K562 (cell line): ENCODE results near the gene DDX5. TPM values are rescaled to one million over a fixed set of nuclear protein-coding genes. Genes with fewer than 3 reads are reported as not detected.
A peak's percentile ranks its signal among the peaks of the same experiment; 100 is the strongest.
"Not testable (repeated sequence)": the region's sequence is repeated elsewhere in the genome, so short reads cannot be mapped to it uniquely, and the experiment has no call there.

Source experiments
- ATAC-seq: fragments of 200-7000 bp; cut with Tn5 transposase; 3 replicates; pipeline ENCODE4 v1.9.1; 2020; ENCODE audit warnings: moderate library complexity
- BruUV-seq: library from RNA; stranded (reverse); fragments of 400-500 nt; replicated peaks from 2 replicates; lab custom pipeline; 2021; lab: Mats Ljungman, UMichigan
- CTCF ChIA-PET: fragments of 300-600 bp; formaldehyde crosslinking; extraction: SDS; loops from one replicate; lab custom pipeline; 2021; ENCODE audit warnings: low intra/inter-chr PET ratio; lab: Yijun Ruan, JAX
- POLR2A ChIA-PET: fragments of 300-600, 350-650 bp; sonication (Branson Sonifier 250); formaldehyde crosslinking; extraction: SDS; loops from one replicate; lab custom pipeline; 2021; ENCODE audit warnings: antibody characterized with exemption, inconsistent platforms; lab: Yijun Ruan, JAX
- DNase-seq, 4 experiments: peaks; one replicate each; pipeline versions ENCODE4 v3.0.0 to v3.0.0-alpha.2; 2011 to 2018; ENCODE audit warnings: low spot score in 3 of 4, mixed read lengths in 3 of 4; ENCODE audit errors: extremely low read depth in 1 of 4
- FAIRE-seq: peaks from 2 replicates; lab custom pipeline; 2011; peaks lifted over from hg19 to GRCh38; lab: Jason Lieb, UNC
- H2AFZ ChIP-seq: 2 replicates; pipeline ENCODE4 v1.6.0; 2011; ENCODE audit warnings: low read depth, low read length, control low read depth, inconsistent platforms
- H3K27ac ChIP-seq: fragments of 200-600 bp; 3 replicates; pipeline ENCODE4 v1.8.0; 2011; ENCODE audit warnings: low read depth, mild to moderate bottlenecking, control low read depth, inconsistent platforms, low read length, moderate library complexity, mixed read lengths; ENCODE audit errors: extremely low read depth
- H3K27me3 ChIP-seq, 2 experiments: fragments of 300-600 bp in 1 of 2; 2 replicates in 1 of 2; 3 replicates in 1 of 2; pipeline versions ENCODE4 v1.6.0 to v1.8.0; 2011; ENCODE audit warnings: inconsistent platforms in 2 of 2, low read length in 2 of 2, mild to moderate bottlenecking in 1 of 2, mixed read lengths in 1 of 2, moderate library complexity in 1 of 2; ENCODE audit not compliant: control insufficient read depth in 2 of 2, insufficient read depth in 2 of 2
- H3K36me3 ChIP-seq: fragments of 300-600 bp; 3 replicates; pipeline ENCODE4 v1.8.0; 2011; ENCODE audit warnings: mild to moderate bottlenecking, low read length, inconsistent platforms; ENCODE audit not compliant: control insufficient read depth, insufficient read depth
- H3K4me1 ChIP-seq, 2 experiments: fragments of 200-600 bp in 1 of 2; replicated peaks in 1 of 2; 2 replicates in 1 of 2; 3 replicates in 1 of 2; pipeline versions ENCODE4 v1.5.1 to v1.8.0; 2011; ENCODE audit warnings: inconsistent platforms in 2 of 2, low read length in 2 of 2, mild to moderate bottlenecking in 1 of 2, mixed read lengths in 1 of 2, moderate library complexity in 1 of 2; ENCODE audit not compliant: control insufficient read depth in 2 of 2, insufficient read depth in 2 of 2
- H3K4me2 ChIP-seq: 2 replicates; pipeline ENCODE4 v1.6.1; 2011; ENCODE audit warnings: low read length, control low read depth, inconsistent platforms, mixed read lengths; ENCODE audit not compliant: insufficient read depth
- H3K4me3 ChIP-seq: fragments of 200-600 bp; sonication (generic), shearing (Covaris generic); 2 replicates; pipeline ENCODE4 v1.5.1; 2016; ENCODE audit warnings: control low read depth, inconsistent platforms
- H3K79me2 ChIP-seq: fragments of 200-600 bp; 3 replicates; pipeline ENCODE4 v1.8.0; 2011; ENCODE audit warnings: low read length, inconsistent platforms; ENCODE audit not compliant: control insufficient read depth, insufficient read depth
- H3K9ac ChIP-seq, 2 experiments: 2 replicates each; pipeline versions ENCODE4 v1.6.0 to v1.6.1; 2011; ENCODE audit warnings: low read depth in 2 of 2, low read length in 2 of 2, control low read depth in 1 of 2, inconsistent platforms in 1 of 2, mild to moderate bottlenecking in 1 of 2, mixed read lengths in 1 of 2; ENCODE audit not compliant: insufficient read depth in 1 of 2
- H3K9me1 ChIP-seq: one replicate; pipeline ENCODE4 v1.6.0; 2011; ENCODE audit warnings: inconsistent platforms, mild to moderate bottlenecking, low read length, moderate library complexity; ENCODE audit not compliant: control insufficient read depth, insufficient read depth
- H3K9me3 ChIP-seq: replicated peaks from 2 replicates; pipeline ENCODE4 v1.5.1; 2011; ENCODE audit warnings: low read depth, low read length, inconsistent platforms; ENCODE audit not compliant: control insufficient read depth, insufficient read depth
- H4K20me1 ChIP-seq: replicated peaks from 2 replicates; pipeline ENCODE4 v1.6.1; 2011; ENCODE audit warnings: low read length, inconsistent platforms, mixed read lengths; ENCODE audit not compliant: control insufficient read depth, insufficient read depth
- BCOR ChIP-seq: fragments of 450-650 bp; IDR thresholded peaks from 2 replicates; pipeline ENCODE4 v1.6.1; 2016
- ESRRA ChIP-seq: fragments of 450-650 bp; IDR thresholded peaks from 2 replicates; pipeline ENCODE4 v1.6.1; 2014; ENCODE audit warnings: low read depth, mild to moderate bottlenecking, moderate library complexity, borderline replicate concordance
- RBM25 ChIP-seq: fragments of 200-400 bp; formaldehyde crosslinking; IDR thresholded peaks from 2 replicates; pipeline ENCODE4 v1.6.1; 2018; ENCODE audit warnings: low read length, low read depth, moderate library complexity; ENCODE audit not compliant: severe bottlenecking
- ZC3H8 ChIP-seq: fragments of 450-650 bp; IDR thresholded peaks from 2 replicates; pipeline ENCODE4 v1.6.1; 2017
- WGBS: fragments of 100-300 bp; shearing (Covaris generic); methylation state at CpG from one replicate; pipeline ENCODE4 v1.1.6; 2016; ENCODE audit warnings: low coverage, mixed read lengths; ENCODE audit not compliant: insufficient coverage; ENCODE audit errors: missing lambda C conversion rate; 5-methylcytosine and 5-hydroxymethylcytosine counted together
- in situ Hi-C: fragments of 300-500 bp; cut with MboI; formaldehyde crosslinking; loops from 4 replicates; pipeline ENCODE4 v1.15.0; 2018; ENCODE audit warnings: inconsistent platforms, mixed read lengths
- intact Hi-C: fragments of 100-400 bp; cut with micrococcal nuclease; formaldehyde crosslinking; loops from 2 replicates; pipeline ENCODE4 v1.14.2; 2022
- polyA plus RNA-seq, 8 experiments: library from polyadenylated mRNA; depleted of rRNA in 4 of 8; stranded (reverse) in 5 of 8; unstranded in 3 of 8; fragments of >200 nt; fragmentation: Nextera tagmentation in 2 of 8; fragmentation: Illumina TruSeq in 1 of 8; extraction: Ambion mirVana in 2 of 8; extraction: Trizol in 1 of 8; gene quantifications; 2 replicates each; pipeline versions ENCODE4 v1.2.1 to v1.2.3, GENCODE V29; 2011 to 2014; ENCODE audit warnings: inconsistent platforms in 1 of 8, missing spikeins in 1 of 8
- total RNA-seq, 7 experiments: library from RNA; depleted of rRNA in 6 of 7; stranded (reverse); fragments of >200 nt in 6 of 7; fragmentation: Illumina TruSeq in 2 of 7; extraction: Trizol in 2 of 7; gene quantifications; 2 replicates each; pipeline versions ENCODE4 v1.2.1 to v1.2.3, GENCODE V29; 2011 to 2021; ENCODE audit warnings: low replicate concordance in 1 of 7

Gene DDX5
- total and polyA plus RNA-seq, 9 of the 15 experiments (the other 6 are each of a cell fraction or from before 2014, with no cell fraction given) = 306 to 1,639 (median 604) TPM

GRCh38 chr17:64459818-64460217 is 46.3 kb downstream of the DDX5 start:
- ATAC-seq, H3K4me1 ChIP-seq, H3K27me3 ChIP-seq, H3K9me3 ChIP-seq, H4K20me1 ChIP-seq, FAIRE-seq, CTCF ChIA-PET, in situ Hi-C loops, intact Hi-C loops, H3K36me3 ChIP-seq, H3K4me3 ChIP-seq, H3K27ac ChIP-seq, H3K9me1 ChIP-seq, H3K9ac ChIP-seq, BruUV-seq, DNase-seq, H3K4me2 ChIP-seq, H3K79me2 ChIP-seq, H2AFZ ChIP-seq: not testable (repeated sequence)
- POLR2A ChIA-PET = interaction anchor here (0.6 to 3.4 kb wide), 4 partner anchors 10 to 64 kb away, joined by 4 to 11 read pairs (median 6); partner anchors contain the start of genes DDX5 and MILR1
- 89% methylated on average over 7 of the region's 7 CpGs for WGBS

- Histone ChIP-seq H3K4me1 (no peaks in the 10 kb centered on the region), H3K79me2 (no peaks in the 10 kb centered on the region), H3K27me3 (no peaks in the 10 kb centered on the region), H2AFZ (no peak overlapping the region), H3K4me2 (no peak overlapping the region), H3K9me3 (no peaks in the 10 kb centered on the region), H3K4me3 (no peak overlapping the region), H3K9ac (no peak overlapping the region), H3K9me1 (no peaks in the 10 kb centered on the region), H4K20me1 (no peaks in the 10 kb centered on the region), H3K36me3 (no peaks in the 10 kb centered on the region), H3K27ac (no peak overlapping the region)
- intact Hi-C loops (no loop called here), in situ Hi-C loops (no loop called here)
- ChIA-PET POLR2A (interaction anchor here (1.2 to 3.4 kb wide), 4 partner anchors 10 to 46 kb away, joined by 3 to 11 read pairs (median 6); partner anchors contain the start of genes DDX5 and MILR1), CTCF (no interaction called here)
- ATAC-seq (peak; percentile 43), FAIRE-seq (no peak), DNase-seq (no peak)
- no TSS peak for BruUV-seq
- TF ChIP-seq BCOR = 0 out of 2 replicates have a peak, but pooled peaks have one; percentile 26
- TF ChIP-seq ZC3H8 = no peak
- peak; percentile 71; the same call in 1 of the 2 replicates for TF ChIP-seq ESRRA
- peak; percentile 34 for TF ChIP-seq RBM25
- WGBS = 57% methylated on average over 6 of the region's 6 CpGs
These were observed 46.8 kb downstream of the DDX5 start for GRCh38 chr17:64459284-64459747.
